H1 (cell line): ENCODE data around the gene MSH4. TPM values are rescaled to one million over a fixed set of nuclear protein-coding genes. Genes with fewer than 3 reads are reported as not detected.

Experiments
- CTCF ChIA-PET: fragments of 300-600 bp; sonication (Branson Sonifier 250); formaldehyde crosslinking; loops from one replicate; lab custom pipeline; 2021; ENCODE audit not compliant: partially characterized antibody; lab: Charles Lee
- POLR2A ChIA-PET: fragments of 300-600 bp; sonication (Branson Sonifier 250); formaldehyde crosslinking; loops from one replicate; lab custom pipeline; 2021; ENCODE audit warnings: inconsistent platforms; ENCODE audit not compliant: partially characterized antibody; lab: Charles Lee
- DNase-seq, 2 experiments: peaks; one replicate each; pipeline versions ENCODE4 v3.0.0 to v3.0.0-alpha.2; 2010 to 2022; ENCODE audit warnings: low spot score in 2 of 2, low read depth in 1 of 2, mixed read lengths in 1 of 2
- FAIRE-seq: peaks from 2 replicates; lab custom pipeline; 2011; peaks lifted over from hg19 to GRCh38; lab: Jason Lieb, UNC
- H2AFZ ChIP-seq: 2 replicates; pipeline ENCODE4 v1.8.1; 2012; ENCODE audit warnings: low read length, inconsistent platforms
- H2AK5ac ChIP-seq: 2 replicates; pipeline ENCODE4 v1.6.1; 2013; ENCODE audit warnings: low read depth, low read length
- H2BK120ac ChIP-seq: replicated peaks from 2 replicates; pipeline ENCODE3; 2013; ENCODE audit warnings: low read depth, low read length, inconsistent platforms
- H2BK12ac ChIP-seq: 2 replicates; pipeline ENCODE4 v1.6.1; 2013; ENCODE audit warnings: low read depth, low read length
- H2BK15ac ChIP-seq: 2 replicates; pipeline ENCODE4 v1.6.1; 2013; ENCODE audit warnings: low read length
- H2BK20ac ChIP-seq: 2 replicates; pipeline ENCODE4 v1.6.1; 2013; ENCODE audit warnings: low read length
- H2BK5ac ChIP-seq: 2 replicates; pipeline ENCODE4 v1.6.1; 2013; ENCODE audit warnings: low read depth, low read length
- H3K14ac ChIP-seq: 2 replicates; pipeline ENCODE4 v1.6.1; 2013; ENCODE audit warnings: inconsistent platforms; ENCODE audit not compliant: insufficient read length
- H3K18ac ChIP-seq: 2 replicates; pipeline ENCODE4 v1.6.1; 2013; ENCODE audit warnings: low read length; ENCODE audit errors: extremely low read depth
- H3K23ac ChIP-seq: 2 replicates; pipeline ENCODE4 v1.6.1; 2013; ENCODE audit warnings: inconsistent platforms; ENCODE audit not compliant: insufficient read length
- H3K23me2 ChIP-seq: 2 replicates; pipeline ENCODE4 v1.6.1; 2013; ENCODE audit warnings: low read depth, low read length
- H3K27ac ChIP-seq: 2 replicates; pipeline ENCODE4 v1.6.1; 2011; ENCODE audit warnings: low read depth, low read length, inconsistent platforms
- H3K27me3 ChIP-seq, 4 experiments: replicated peaks in 1 of 4; 1 replicate in 1 of 4; 2 replicates in 3 of 4; pipeline versions ENCODE4 v1.6.1 to v1.8.1; 2011 to 2013; ENCODE audit warnings: low read length in 3 of 4, mild to moderate bottlenecking in 3 of 4, inconsistent platforms in 2 of 4, mixed read lengths in 2 of 4, moderate library complexity in 1 of 4; ENCODE audit not compliant: control insufficient read depth in 3 of 4, insufficient read depth in 3 of 4; ENCODE audit errors: extremely low read depth in 1 of 4
- H3K36me3 ChIP-seq, 4 experiments: 2 replicates each; pipeline versions ENCODE4 v1.6.1 to v1.8.1; 2011 to 2013; ENCODE audit warnings: mild to moderate bottlenecking in 4 of 4, low read length in 3 of 4, moderate library complexity in 2 of 4, control low read depth in 1 of 4, inconsistent platforms in 1 of 4; ENCODE audit not compliant: insufficient read depth in 4 of 4, control insufficient read depth in 2 of 4
- H3K4ac ChIP-seq: replicated peaks from 2 replicates; pipeline ENCODE3; 2013; ENCODE audit warnings: low read length, low read depth, mixed read lengths, inconsistent platforms; ENCODE audit not compliant: insufficient read length
- H3K4me1 ChIP-seq, 4 experiments: replicated peaks in 1 of 4; 1 replicate in 1 of 4; 2 replicates in 3 of 4; pipeline versions ENCODE4 v1.6.1 to v1.8.1; 2011 to 2013; ENCODE audit warnings: low read length in 3 of 4, inconsistent platforms in 2 of 4, mixed read lengths in 1 of 4; ENCODE audit not compliant: insufficient read depth in 4 of 4, control insufficient read depth in 3 of 4
- H3K4me2 ChIP-seq, 2 experiments: 2 replicates each; pipeline versions ENCODE4 v1.6.1 to v1.8.1; 2011 to 2013; ENCODE audit warnings: low read depth in 2 of 2, low read length in 2 of 2, control low read depth in 1 of 2, inconsistent platforms in 1 of 2, mild to moderate bottlenecking in 1 of 2; ENCODE audit not compliant: insufficient read depth in 1 of 2
- H3K4me3 ChIP-seq, 4 experiments: fragments of 200-600, 300-600 bp in 1 of 4; sonication (generic), shearing (Covaris generic), sonication (Bioruptor Twin) in 1 of 4; 2 replicates each; pipeline versions ENCODE4 v1.5.1 to v1.8.1; 2011 to 2016; ENCODE audit warnings: low read length in 4 of 4, low read depth in 3 of 4, control low read depth in 2 of 4, inconsistent platforms in 2 of 4, mild to moderate bottlenecking in 2 of 4, mixed read lengths in 1 of 4, moderate library complexity in 1 of 4; ENCODE audit not compliant: insufficient read depth in 2 of 4; ENCODE audit errors: extremely low read depth in 1 of 4
- H3K56ac ChIP-seq: replicated peaks from 2 replicates; pipeline ENCODE3; 2013; ENCODE audit warnings: low read depth, mild to moderate bottlenecking, mixed read lengths, low read length, inconsistent platforms; ENCODE audit not compliant: insufficient read length
- H3K79me1 ChIP-seq: 2 replicates; pipeline ENCODE4 v1.6.1; 2013; ENCODE audit warnings: low read depth, low read length, control low read depth
- H3K79me2 ChIP-seq, 2 experiments: 2 replicates each; pipeline versions ENCODE4 v1.6.1 to v1.8.1; 2012 to 2013; ENCODE audit warnings: low read length in 2 of 2, mild to moderate bottlenecking in 2 of 2, inconsistent platforms in 1 of 2; ENCODE audit not compliant: insufficient read depth in 2 of 2, control insufficient read depth in 1 of 2
- H3K9ac ChIP-seq, 4 experiments: replicated peaks in 1 of 4; 1 replicate in 1 of 4; 2 replicates in 3 of 4; pipeline versions ENCODE4 v1.6.1 to v1.8.1; 2011 to 2013; ENCODE audit warnings: low read depth in 3 of 4, low read length in 3 of 4, control low read depth in 2 of 4, mild to moderate bottlenecking in 2 of 4, moderate library complexity in 2 of 4, inconsistent platforms in 1 of 4; ENCODE audit errors: extremely low read depth in 1 of 4
- H3K9me3 ChIP-seq, 2 experiments: 2 replicates each; pipeline versions ENCODE4 v1.6.1 to v1.8.1; 2012 to 2013; ENCODE audit warnings: mild to moderate bottlenecking in 2 of 2, moderate library complexity in 2 of 2, control low read depth in 1 of 2, inconsistent platforms in 1 of 2, low read depth in 1 of 2, low read length in 1 of 2, mixed read lengths in 1 of 2; ENCODE audit not compliant: insufficient read depth in 2 of 2
- H4K20me1 ChIP-seq, 2 experiments: replicated peaks in 1 of 2; 2 replicates each; pipeline versions ENCODE3 to v1.8.1; 2011 to 2013; ENCODE audit warnings: inconsistent platforms in 2 of 2, low read length in 2 of 2, mild to moderate bottlenecking in 1 of 2; ENCODE audit not compliant: insufficient read depth in 2 of 2, control insufficient read depth in 1 of 2
- H4K5ac ChIP-seq: 2 replicates; pipeline ENCODE4 v1.6.1; 2013; ENCODE audit warnings: low read length, low read depth, mixed read lengths, inconsistent platforms; ENCODE audit not compliant: insufficient read length
- H4K8ac ChIP-seq: 2 replicates; pipeline ENCODE4 v1.8.0; 2013; ENCODE audit warnings: mild to moderate bottlenecking, moderate library complexity, low read length, inconsistent platforms; ENCODE audit not compliant: insufficient read depth; ENCODE audit errors: extremely low read depth
- H4K91ac ChIP-seq: replicated peaks from 2 replicates; pipeline ENCODE3; 2013; ENCODE audit warnings: low read length, mixed read lengths, inconsistent platforms; ENCODE audit not compliant: insufficient read length
- BRCA1 ChIP-seq: IDR thresholded peaks from 2 replicates; pipeline ENCODE4 v1.6.1; 2012; ENCODE audit warnings: low read depth, low read length, improper control_type of control experiment
- CTBP2 ChIP-seq: IDR thresholded peaks from 2 replicates; pipeline ENCODE4 v1.7.0; 2011; ENCODE audit warnings: borderline replicate concordance, mild to moderate bottlenecking, moderate library complexity, mixed read lengths, low read length; ENCODE audit not compliant: insufficient read depth, insufficient read length
- MAFK ChIP-seq: IDR thresholded peaks from 2 replicates; pipeline ENCODE4 v1.6.1; 2012; ENCODE audit warnings: low read depth, mild to moderate bottlenecking, improper control_type of control experiment, low read length
- SAP30 ChIP-seq: fragments of 300-600 bp; sonication (generic); IDR thresholded peaks from 2 replicates; pipeline ENCODE4 v1.7.1; 2012; ENCODE audit warnings: low read length, moderate library complexity, mild to moderate bottlenecking, inconsistent platforms; ENCODE audit not compliant: insufficient read depth, insufficient replicate concordance
- SIN3A ChIP-seq, 2 experiments: IDR thresholded peaks in 1 of 2; conservative IDR thresholded peaks in 1 of 2; 2 replicates each; pipeline ENCODE4 v1.6.1; 2011 to 2012; ENCODE audit warnings: low read length in 2 of 2, improper control_type of control experiment in 1 of 2, low read depth in 1 of 2, mild to moderate bottlenecking in 1 of 2
- SIX5 ChIP-seq: IDR thresholded peaks from 2 replicates; pipeline ENCODE4 v1.6.1; 2011; ENCODE audit warnings: mild to moderate bottlenecking, low read depth, low read length
- SP2 ChIP-seq: IDR thresholded peaks from 2 replicates; pipeline ENCODE4 v1.6.1; 2012; ENCODE audit warnings: mild to moderate bottlenecking, low read length, inconsistent platforms
- TBP ChIP-seq: IDR thresholded peaks from 2 replicates; pipeline ENCODE4 v1.6.1; 2011; ENCODE audit warnings: low read depth, low read length, improper control_type of control experiment
- WGBS, 2 experiments: shearing (Covaris generic) in 1 of 2; methylation state at CpG; one replicate each; pipeline versions ENCODE4 v1.1.6 to v1.1.7; 2013 to 2015; ENCODE audit warnings: low lambda C conversion rate in 2 of 2, mixed read lengths in 2 of 2, inconsistent platforms in 1 of 2, low coverage in 1 of 2, missing lambda C conversion rate in 1 of 2; ENCODE audit not compliant: insufficient replicate concordance in 2 of 2, insufficient coverage in 1 of 2, insufficient read length in 1 of 2; ENCODE audit errors: extremely low coverage in 1 of 2, missing lambda C conversion rate in 1 of 2; 5-methylcytosine and 5-hydroxymethylcytosine counted together
- polyA plus RNA-seq, 7 experiments: library from polyadenylated mRNA; depleted of rRNA in 3 of 7; stranded (reverse) in 5 of 7; unstranded in 2 of 7; fragments of >200 nt in 5 of 7; fragments of 200-250 nt in 2 of 7; gene quantifications; 1 replicate in 5 of 7; 2 replicates in 1 of 7; 4 replicates in 1 of 7; pipeline versions ENCODE4 v1.2.1 to v1.2.3, GENCODE V29; 2011 to 2013; ENCODE audit warnings: missing spikeins in 2 of 7, mixed read lengths in 2 of 7
- total RNA-seq: library from RNA; stranded (reverse); fragmentation: NEBNext Ultra II Directional; extraction: Animal tissue kit (Norgen Biotek cat#: 25700); gene quantifications from 2 replicates; pipeline ENCODE4 v1.2.1, GENCODE V29; 2021
- TF ChIP-seq, protein P1 (sequence below): IDR thresholded peaks from 2 replicates; pipeline ENCODE4 v1.6.1; 2012; ENCODE audit warnings: inconsistent platforms

Gene MSH4
- total and polyA plus RNA-seq, 2 of the 8 experiments (the other 6 are each of a cell fraction or from before 2014, with no cell fraction given) = 0.03 to 0.22 TPM

DNA sequence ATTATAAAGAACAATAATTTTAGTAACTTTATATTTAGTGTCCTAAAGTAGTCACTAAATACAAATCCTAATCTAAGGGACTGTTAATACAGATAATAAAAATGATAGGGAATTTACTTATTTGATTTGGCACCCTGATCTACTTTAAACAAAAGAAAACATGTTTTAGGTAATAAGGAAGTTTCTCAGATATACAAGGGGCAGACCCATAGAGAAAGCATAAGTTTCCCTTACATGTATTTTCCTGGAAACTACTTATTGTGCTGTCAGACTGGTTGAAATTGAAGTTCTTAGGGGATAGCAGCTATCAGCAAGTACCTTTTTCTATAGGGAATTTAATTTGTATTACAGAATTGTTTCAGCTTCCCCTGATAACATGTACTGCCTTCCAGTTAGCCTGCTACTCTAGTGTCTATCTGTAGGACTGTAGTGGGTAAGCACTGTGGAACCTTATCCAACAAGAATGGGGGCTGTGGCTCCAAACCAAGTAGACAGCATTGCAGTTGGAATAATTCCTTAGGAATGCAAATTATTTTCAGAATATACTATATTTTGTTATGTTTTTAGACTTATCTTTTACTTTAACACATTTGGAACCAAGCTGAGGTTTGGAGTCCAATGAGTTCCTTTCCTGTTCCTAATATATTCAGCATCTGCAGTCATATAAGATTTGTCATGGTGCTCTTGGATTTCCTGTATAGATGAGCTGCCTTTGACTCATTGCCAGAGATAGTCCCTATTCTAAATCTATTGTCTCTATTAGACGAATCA, 14.7 kb downstream of the MSH4 start:
- Histone ChIP-seq H4K5ac (no peak overlapping the region), H3K18ac (no peak overlapping the region), H2AFZ (no peak overlapping the region), H3K14ac (no peak overlapping the region), H3K9ac (no peak overlapping the region), H4K91ac (no peak overlapping the region), H4K20me1 (no peaks in the 10 kb centered on the region), H3K23me2 (no peaks in the 10 kb centered on the region), H3K4me3 (no peak overlapping the region), H3K4me2 (no peak overlapping the region), H2BK15ac (no peak overlapping the region), H2BK120ac (no peak overlapping the region), H2BK20ac (no peak overlapping the region), H3K27ac (no peak overlapping the region), H3K79me1 (no peaks in the 10 kb centered on the region), H3K27me3 (no peaks in the 10 kb centered on the region), H2BK12ac (no peak overlapping the region), H3K9me3 (no peaks in the 10 kb centered on the region), H3K56ac (no peak overlapping the region), H3K4ac (no peak overlapping the region), H3K23ac (no peak overlapping the region), H3K36me3 (no peaks in the 10 kb centered on the region), H2BK5ac (no peak overlapping the region), H3K79me2 (no peaks in the 10 kb centered on the region), H4K8ac (no peak overlapping the region), H3K4me1 (no peaks in the 10 kb centered on the region), H2AK5ac (no peak overlapping the region)
- DNase-seq (no peak), FAIRE-seq (no peak)
- 96 to 100% methylated on average over 1 of the region's 1 CpG for WGBS, 2 experiments
- no peak for TF ChIP-seq TBP
- TF ChIP-seq SAP30 = no peak
- TF ChIP-seq SP2 = no peak
- TF ChIP-seq, protein P1, sequence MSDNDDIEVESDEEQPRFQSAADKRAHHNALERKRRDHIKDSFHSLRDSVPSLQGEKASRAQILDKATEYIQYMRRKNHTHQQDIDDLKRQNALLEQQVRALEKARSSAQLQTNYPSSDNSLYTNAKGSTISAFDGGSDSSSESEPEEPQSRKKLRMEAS = no peak
- no peak for TF ChIP-seq SIN3A (conservative IDR thresholded peaks at IDR 0.05 in 1 of 2, IDR thresholded peaks at IDR 0.05 in 1 of 2; ENCODE audit: low read depth in 1 of 2, low read length in 2 of 2)
- no peak for TF ChIP-seq SIX5
- no peak for TF ChIP-seq CTBP2
- TF ChIP-seq BRCA1 = no peak
- TF ChIP-seq MAFK = no peak
- POLR2A ChIA-PET = interaction anchor here (2.3 kb wide), 1 partner anchor 14 kb away, joined by 11 read pairs; the partner anchor contains the start of gene MSH4
- CTCF ChIA-PET = interaction anchor here (0.5 to 0.7 kb wide), 3 partner anchors 9 to 1608 kb away, joined by 3 read pairs; no protein-coding TSS in a partner anchor
